Neural cell (in vitro differentiated cells): ENCODE data around the gene PDE4D. TPM values are rescaled to one million over a fixed set of nuclear protein-coding genes. Genes with fewer than 3 reads are reported as not detected.

Source experiments
- H2AFZ ChIP-seq: fragments of 200-600, 300-800 bp; sonication (generic), shearing (Covaris generic); 2 replicates; pipeline ENCODE4 v1.6.0; 2014; ENCODE audit warnings: low read depth, mild to moderate bottlenecking, antibody characterized with exemption, low read length, moderate library complexity
- H3F3A ChIP-seq: fragments of 200-600 bp; shearing (Covaris generic); 2 replicates; pipeline ENCODE4 v1.6.1; 2016; ENCODE audit warnings: mild to moderate bottlenecking, moderate library complexity, mixed read lengths, antibody characterized with exemption, low read length; ENCODE audit not compliant: insufficient read depth, poor library complexity, severe bottlenecking
- H3K27ac ChIP-seq: fragments of 200-600, 300-800 bp; sonication (generic), shearing (Covaris generic); 2 replicates; pipeline ENCODE4 v1.5.1; 2014; ENCODE audit warnings: mild to moderate bottlenecking, low read length, moderate library complexity
- H3K27me3 ChIP-seq: fragments of 300-800, 200-600 bp; sonication (generic), shearing (Covaris generic); 2 replicates; pipeline ENCODE4 v1.6.0; 2014; ENCODE audit warnings: mild to moderate bottlenecking, low read depth, low read length, moderate library complexity; ENCODE audit not compliant: insufficient read depth
- H3K36me3 ChIP-seq: fragments of 300-800, 200-600 bp; sonication (generic), shearing (Covaris generic); 2 replicates; pipeline ENCODE4 v1.5.1; 2014; ENCODE audit warnings: mild to moderate bottlenecking, antibody characterized with exemption, low read length, moderate library complexity; ENCODE audit not compliant: insufficient read depth
- H3K4me2 ChIP-seq: fragments of 300-800, 200-600 bp; sonication (generic), shearing (Covaris generic); 2 replicates; pipeline ENCODE4 v1.6.0; 2014; ENCODE audit warnings: mild to moderate bottlenecking, low read length
- H3K4me3 ChIP-seq: fragments of 300-800, 200-600 bp; sonication (generic), shearing (Covaris generic); 2 replicates; pipeline ENCODE4 v1.5.1; 2014; ENCODE audit warnings: mild to moderate bottlenecking, low read length, moderate library complexity
- H3K79me2 ChIP-seq: fragments of 200-600 bp; shearing (Covaris generic); replicated peaks from 2 replicates; pipeline ENCODE4 v1.6.0; 2014; ENCODE audit warnings: mild to moderate bottlenecking, low read length, moderate library complexity; ENCODE audit not compliant: insufficient read depth
- H3K9ac ChIP-seq: fragments of 300-800, 200-600 bp; sonication (generic), shearing (Covaris generic); 2 replicates; pipeline ENCODE4 v1.6.1; 2016; ENCODE audit warnings: mild to moderate bottlenecking, low read length, mixed read lengths
- H3K9me2 ChIP-seq: fragments of 200-600 bp; shearing (Covaris generic); 2 replicates; pipeline ENCODE4 v1.6.1; 2016; ENCODE audit warnings: mild to moderate bottlenecking, low read length, mixed read lengths; ENCODE audit not compliant: insufficient read depth
- H3K9me3 ChIP-seq: fragments of 200-600, 300-800 bp; sonication (generic), shearing (Covaris generic); 2 replicates; pipeline ENCODE4 v1.6.1; 2016; ENCODE audit warnings: mild to moderate bottlenecking, mixed run types, low read length, moderate library complexity, mixed read lengths
- H4K20me1 ChIP-seq: fragments of 200-600 bp; shearing (Covaris generic); 2 replicates; pipeline ENCODE4 v1.6.1; 2016; ENCODE audit warnings: mild to moderate bottlenecking, mixed run types; ENCODE audit not compliant: insufficient read depth
- EP300 ChIP-seq: fragments of 450-650 bp; conservative IDR thresholded peaks from 2 replicates; pipeline ENCODE4 v1.6.1; 2014; ENCODE audit warnings: antibody characterized with exemption, mild to moderate bottlenecking, moderate library complexity; ENCODE audit not compliant: poor library complexity, severe bottlenecking
- EZH2 ChIP-seq: fragments of 200-600, 300-800 bp; shearing (Covaris generic), sonication (generic); IDR thresholded peaks from 2 replicates; pipeline ENCODE4 v1.6.1; 2014; ENCODE audit warnings: antibody characterized with exemption, low read length, borderline replicate concordance, mild to moderate bottlenecking; ENCODE audit not compliant: insufficient read depth, poor library complexity, severe bottlenecking
- MXI1 ChIP-seq: fragments of 450-650 bp; conservative IDR thresholded peaks from 2 replicates; pipeline ENCODE4 v1.6.1; 2014; ENCODE audit warnings: antibody characterized with exemption, mild to moderate bottlenecking; ENCODE audit not compliant: poor library complexity, severe bottlenecking
- POLR2AphosphoS5 ChIP-seq: IDR thresholded peaks from 2 replicates; pipeline ENCODE4 v1.6.1; 2012
- RAD21 ChIP-seq: fragments of 450-650 bp; conservative IDR thresholded peaks from 2 replicates; pipeline ENCODE4 v1.6.1; 2014; ENCODE audit warnings: antibody characterized with exemption, mild to moderate bottlenecking, moderate library complexity
- SMC3 ChIP-seq: fragments of 450-650 bp; conservative IDR thresholded peaks from 2 replicates; pipeline ENCODE4 v1.6.1; 2014; ENCODE audit warnings: antibody characterized with exemption, mild to moderate bottlenecking, moderate library complexity; ENCODE audit not compliant: poor library complexity
- TAF1 ChIP-seq: IDR thresholded peaks from 2 replicates; pipeline ENCODE4 v1.6.1; 2012; ENCODE audit warnings: low read depth
- polyA plus RNA-seq: library from polyadenylated mRNA; depleted of rRNA; stranded (reverse); fragments of >200 nt; gene quantifications from 2 replicates; pipeline ENCODE4 v1.2.3, GENCODE V29; 2014
- TF ChIP-seq, protein P1 (sequence below): IDR thresholded peaks from 2 replicates; pipeline ENCODE4 v1.6.1; 2012; ENCODE audit warnings: borderline replicate concordance
- TF ChIP-seq, protein P2 (sequence below): fragments of 450-650 bp; IDR thresholded peaks from 2 replicates; pipeline ENCODE4 v1.5.1; 2014; ENCODE audit warnings: antibody characterized with exemption, mild to moderate bottlenecking, moderate library complexity; ENCODE audit not compliant: poor library complexity, severe bottlenecking

PDE4D gene
- polyA plus RNA-seq, 1 donor from 2014 or later = 42.8 TPM

DNA sequence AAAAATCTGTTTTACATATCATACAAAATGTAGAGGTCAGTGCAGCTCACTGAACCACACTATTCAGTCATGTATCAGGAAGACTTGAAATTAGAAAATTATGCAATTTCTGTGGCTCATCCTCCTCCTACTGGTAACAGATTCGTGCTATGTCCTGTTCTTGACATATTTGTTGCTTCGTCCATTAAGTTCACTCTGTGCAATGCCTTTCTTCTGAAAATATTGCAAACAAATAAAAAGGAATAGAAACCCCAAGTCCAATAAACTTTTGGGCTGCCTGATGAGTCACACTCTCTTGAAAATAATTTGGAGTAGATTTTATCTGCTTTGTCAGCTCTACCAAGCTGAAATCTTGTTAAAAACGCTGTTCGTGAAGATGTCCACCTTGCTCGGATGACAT, 919.4 kb downstream of the PDE4D start:
- Histone ChIP-seq H3K27ac (no peak overlapping the region), H3K9me2 (no peaks in the 10 kb centered on the region), H3K4me2 (no peak overlapping the region), H3K4me3 (no peak overlapping the region), H3K9me3 (no peaks in the 10 kb centered on the region), H2AFZ (no peak overlapping the region), H3K36me3 (peaks cover 11% of the 10 kb centered on the region), H3K79me2 (no peaks in the 10 kb centered on the region), H3K9ac (no peak overlapping the region), H3F3A (no peaks in the 10 kb centered on the region), H4K20me1 (no peaks in the 10 kb centered on the region), H3K27me3 (no peaks in the 10 kb centered on the region)
- TF ChIP-seq, protein P1, sequence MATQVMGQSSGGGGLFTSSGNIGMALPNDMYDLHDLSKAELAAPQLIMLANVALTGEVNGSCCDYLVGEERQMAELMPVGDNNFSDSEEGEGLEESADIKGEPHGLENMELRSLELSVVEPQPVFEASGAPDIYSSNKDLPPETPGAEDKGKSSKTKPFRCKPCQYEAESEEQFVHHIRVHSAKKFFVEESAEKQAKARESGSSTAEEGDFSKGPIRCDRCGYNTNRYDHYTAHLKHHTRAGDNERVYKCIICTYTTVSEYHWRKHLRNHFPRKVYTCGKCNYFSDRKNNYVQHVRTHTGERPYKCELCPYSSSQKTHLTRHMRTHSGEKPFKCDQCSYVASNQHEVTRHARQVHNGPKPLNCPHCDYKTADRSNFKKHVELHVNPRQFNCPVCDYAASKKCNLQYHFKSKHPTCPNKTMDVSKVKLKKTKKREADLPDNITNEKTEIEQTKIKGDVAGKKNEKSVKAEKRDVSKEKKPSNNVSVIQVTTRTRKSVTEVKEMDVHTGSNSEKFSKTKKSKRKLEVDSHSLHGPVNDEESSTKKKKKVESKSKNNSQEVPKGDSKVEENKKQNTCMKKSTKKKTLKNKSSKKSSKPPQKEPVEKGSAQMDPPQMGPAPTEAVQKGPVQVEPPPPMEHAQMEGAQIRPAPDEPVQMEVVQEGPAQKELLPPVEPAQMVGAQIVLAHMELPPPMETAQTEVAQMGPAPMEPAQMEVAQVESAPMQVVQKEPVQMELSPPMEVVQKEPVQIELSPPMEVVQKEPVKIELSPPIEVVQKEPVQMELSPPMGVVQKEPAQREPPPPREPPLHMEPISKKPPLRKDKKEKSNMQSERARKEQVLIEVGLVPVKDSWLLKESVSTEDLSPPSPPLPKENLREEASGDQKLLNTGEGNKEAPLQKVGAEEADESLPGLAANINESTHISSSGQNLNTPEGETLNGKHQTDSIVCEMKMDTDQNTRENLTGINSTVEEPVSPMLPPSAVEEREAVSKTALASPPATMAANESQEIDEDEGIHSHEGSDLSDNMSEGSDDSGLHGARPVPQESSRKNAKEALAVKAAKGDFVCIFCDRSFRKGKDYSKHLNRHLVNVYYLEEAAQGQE = no peak
- TF ChIP-seq SMC3 = no peak
- no peak for TF ChIP-seq EZH2
- TF ChIP-seq TAF1 = no peak
- no peak for TF ChIP-seq EP300
- TF ChIP-seq, protein P2, sequence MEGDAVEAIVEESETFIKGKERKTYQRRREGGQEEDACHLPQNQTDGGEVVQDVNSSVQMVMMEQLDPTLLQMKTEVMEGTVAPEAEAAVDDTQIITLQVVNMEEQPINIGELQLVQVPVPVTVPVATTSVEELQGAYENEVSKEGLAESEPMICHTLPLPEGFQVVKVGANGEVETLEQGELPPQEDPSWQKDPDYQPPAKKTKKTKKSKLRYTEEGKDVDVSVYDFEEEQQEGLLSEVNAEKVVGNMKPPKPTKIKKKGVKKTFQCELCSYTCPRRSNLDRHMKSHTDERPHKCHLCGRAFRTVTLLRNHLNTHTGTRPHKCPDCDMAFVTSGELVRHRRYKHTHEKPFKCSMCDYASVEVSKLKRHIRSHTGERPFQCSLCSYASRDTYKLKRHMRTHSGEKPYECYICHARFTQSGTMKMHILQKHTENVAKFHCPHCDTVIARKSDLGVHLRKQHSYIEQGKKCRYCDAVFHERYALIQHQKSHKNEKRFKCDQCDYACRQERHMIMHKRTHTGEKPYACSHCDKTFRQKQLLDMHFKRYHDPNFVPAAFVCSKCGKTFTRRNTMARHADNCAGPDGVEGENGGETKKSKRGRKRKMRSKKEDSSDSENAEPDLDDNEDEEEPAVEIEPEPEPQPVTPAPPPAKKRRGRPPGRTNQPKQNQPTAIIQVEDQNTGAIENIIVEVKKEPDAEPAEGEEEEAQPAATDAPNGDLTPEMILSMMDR = no peak

DNA sequence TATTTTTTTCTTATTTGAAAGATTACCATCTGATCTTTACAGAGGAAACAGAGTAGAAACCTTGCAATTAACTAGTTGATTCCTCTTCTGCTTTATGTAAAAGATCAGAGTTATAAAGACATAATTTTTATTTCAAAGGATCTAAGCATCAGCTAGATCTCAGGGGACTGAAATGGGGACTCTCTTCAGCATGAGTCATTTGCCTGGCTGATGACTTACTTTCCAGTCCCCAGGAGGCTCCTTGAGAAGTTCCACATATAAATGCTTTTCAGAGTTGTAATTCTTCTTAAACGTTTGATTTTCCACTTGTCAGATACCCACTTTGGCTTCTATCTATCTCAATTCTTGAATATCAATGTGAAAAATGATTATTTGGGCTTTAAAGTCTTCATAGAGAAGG, 921.2 kb downstream of the PDE4D start:
- H3K9me2 ChIP-seq = no peaks in the 10 kb centered on the region
- H3K27me3 ChIP-seq = no peaks in the 10 kb centered on the region
- no peak overlapping the region for H3K4me2 ChIP-seq
- peaks cover 11% of the 10 kb centered on the region for H3K36me3 ChIP-seq
- no peaks in the 10 kb centered on the region for H4K20me1 ChIP-seq
- H3F3A ChIP-seq = no peaks in the 10 kb centered on the region
- TF ChIP-seq, protein P2 = no peak
- TF ChIP-seq EZH2 (no peak), MXI1 (no peak), POLR2AphosphoS5 (no peak), TAF1 (no peak), RAD21 (no peak), EP300 (no peak), SMC3 (no peak)
- TF ChIP-seq, protein P1 = no peak
- no peak overlapping the region for H3K9ac ChIP-seq
- H3K4me3 ChIP-seq = no peak overlapping the region
- H3K79me2 ChIP-seq = no peaks in the 10 kb centered on the region
- no peak overlapping the region for H2AFZ ChIP-seq
- H3K27ac ChIP-seq = no peak overlapping the region
- no peaks in the 10 kb centered on the region for H3K9me3 ChIP-seq
